GM19023 (cell line): ENCODE measurements around the gene PHF19.

Experiments
- ATAC-seq: cut with Tn5 transposase; IDR thresholded peaks from one replicate; pipeline ENCODE4 v1.9.1; 2021; ENCODE audit warnings: mild to moderate bottlenecking, moderate library complexity; ENCODE audit not compliant: unreplicated experiment

PHF19 gene

GRCh38 chr9:120876842-120877240, at the start of gene PHF19:
Gene PHF19, minus strand, starts transcription at chr9:120877188. Its CDS starts 2,447 bp downstream, at chr9:120874741.
- peak; percentile 16 for ATAC-seq

- peak; percentile 19 for ATAC-seq
Observed at GRCh38 chr9:120926397-120926928, 49.5 kb upstream of the PHF19 start, which contains the start of gene TRAF1. Gene TRAF1, minus strand, starts transcription at chr9:120926796. Its CDS starts 721 bp downstream, at chr9:120926075.

GRCh38 chr9:120925535-120926396, 48.8 kb upstream of the PHF19 start:
- peak; percentile 41 for ATAC-seq

- ATAC-seq: no peak
Observed at GRCh38 chr9:120924698-120925534, 47.9 kb upstream of the PHF19 start.

GRCh38 chr9:120923620-120924328, 46.8 kb upstream of the PHF19 start:
- no peak for ATAC-seq

GRCh38 chr9:120922404-120923195, 45.6 kb upstream of the PHF19 start:
- no peak for ATAC-seq

GRCh38 chr9:120921661-120922181, 44.7 kb upstream of the PHF19 start:
- no peak for ATAC-seq

GRCh38 chr9:120920806-120921178, 43.8 kb upstream of the PHF19 start:
- peak; percentile 38 for ATAC-seq

GRCh38 chr9:120919843-120920805, 43.1 kb upstream of the PHF19 start:
- ATAC-seq: no peak

GRCh38 chr9:120918931-120919842, 42.2 kb upstream of the PHF19 start:
- no peak for ATAC-seq

GRCh38 chr9:120917929-120918762, 41.2 kb upstream of the PHF19 start:
- ATAC-seq: no peak

- ATAC-seq: no peak
Observed at GRCh38 chr9:120916991-120917880, 40.2 kb upstream of the PHF19 start.

GRCh38 chr9:120916588-120916987, 39.6 kb upstream of the PHF19 start:
- no peak for ATAC-seq

GRCh38 chr9:120915854-120916470, 39.0 kb upstream of the PHF19 start:
- ATAC-seq: no peak

- ATAC-seq: no peak
Observed at GRCh38 chr9:120914953-120915352, 38.0 kb upstream of the PHF19 start.
